GM18909 (cell line): ENCODE measurements around the gene USP24.

Source experiments
- ATAC-seq: cut with Tn5 transposase; IDR thresholded peaks from one replicate; pipeline ENCODE4 v1.9.1; 2021; ENCODE audit warnings: mild to moderate bottlenecking; ENCODE audit not compliant: unreplicated experiment, poor library complexity

Gene USP24

DNA sequence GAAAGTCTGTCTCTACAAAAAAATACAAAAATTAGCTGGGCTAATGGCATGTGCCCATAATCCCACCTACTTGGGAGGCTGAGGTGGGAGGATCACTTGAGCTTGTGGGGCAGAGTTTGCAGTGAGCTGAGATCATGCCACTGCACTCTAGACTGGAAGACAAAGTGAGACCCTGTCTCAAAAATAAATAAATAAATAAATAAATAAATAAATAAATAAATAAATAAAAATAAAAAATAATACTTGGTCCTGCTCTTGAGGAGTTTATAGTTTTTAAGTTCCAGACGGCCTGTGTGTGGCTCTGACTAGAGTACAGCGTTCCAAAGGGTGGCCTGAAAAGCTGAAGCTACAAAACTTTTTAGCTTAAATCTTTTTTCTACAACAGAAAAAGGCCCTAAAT, 140.7 kb downstream of the USP24 start:
- ATAC-seq = no peak

DNA sequence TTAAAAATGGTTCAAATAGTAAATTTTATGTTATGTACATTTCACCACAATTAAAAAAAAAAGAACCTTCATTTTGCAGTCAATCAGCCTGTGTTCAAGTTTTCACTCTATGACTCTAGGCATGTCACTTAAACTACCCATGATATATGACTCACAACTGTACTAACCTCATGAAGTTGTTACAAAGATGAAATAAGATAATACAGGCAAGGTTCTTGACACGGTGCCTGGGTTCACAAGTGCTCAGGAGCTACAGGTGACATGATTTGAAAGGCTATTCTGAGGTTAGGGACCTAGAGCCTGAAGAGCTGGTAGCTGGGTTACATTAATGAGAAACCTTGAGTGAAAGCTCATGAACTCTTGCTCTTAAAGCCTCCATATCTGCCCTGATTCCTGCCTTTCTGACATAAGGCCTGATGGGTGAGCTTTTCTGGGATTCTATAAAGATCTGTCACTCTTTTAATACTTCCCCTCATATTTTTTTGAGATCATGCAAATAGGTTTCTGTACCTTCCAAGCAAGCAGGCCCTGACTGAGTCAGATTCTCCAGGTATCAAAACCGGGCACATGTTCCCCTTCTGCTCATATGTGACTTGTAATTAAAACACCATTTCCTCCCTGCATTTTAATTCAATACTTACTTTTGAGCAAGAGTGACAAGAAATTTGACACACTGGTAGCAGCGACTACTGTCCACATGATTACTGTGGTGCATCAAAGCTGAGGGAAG, 141.8 kb downstream of the USP24 start:
- ATAC-seq = peak; percentile 71

DNA sequence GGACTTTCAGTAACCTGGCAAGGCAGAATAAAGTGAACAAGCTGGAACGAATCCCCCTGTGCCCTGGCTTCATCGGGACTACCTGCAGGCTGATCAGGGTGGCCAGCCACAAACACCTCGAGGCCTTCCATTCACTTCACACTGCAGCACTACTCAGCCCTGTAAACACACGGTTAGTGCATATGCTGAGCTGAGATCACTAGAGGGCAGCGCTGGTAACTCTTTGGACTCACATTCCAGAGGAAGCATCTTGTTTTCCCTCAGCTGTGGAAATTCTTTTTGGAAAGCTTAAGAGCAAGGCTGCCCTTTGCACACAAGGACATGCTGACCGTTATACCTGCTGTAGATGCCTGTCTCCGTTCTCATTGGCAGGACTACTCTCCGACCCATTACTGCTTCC, 143.7 kb downstream of the USP24 start:
- ATAC-seq = no peak

DNA sequence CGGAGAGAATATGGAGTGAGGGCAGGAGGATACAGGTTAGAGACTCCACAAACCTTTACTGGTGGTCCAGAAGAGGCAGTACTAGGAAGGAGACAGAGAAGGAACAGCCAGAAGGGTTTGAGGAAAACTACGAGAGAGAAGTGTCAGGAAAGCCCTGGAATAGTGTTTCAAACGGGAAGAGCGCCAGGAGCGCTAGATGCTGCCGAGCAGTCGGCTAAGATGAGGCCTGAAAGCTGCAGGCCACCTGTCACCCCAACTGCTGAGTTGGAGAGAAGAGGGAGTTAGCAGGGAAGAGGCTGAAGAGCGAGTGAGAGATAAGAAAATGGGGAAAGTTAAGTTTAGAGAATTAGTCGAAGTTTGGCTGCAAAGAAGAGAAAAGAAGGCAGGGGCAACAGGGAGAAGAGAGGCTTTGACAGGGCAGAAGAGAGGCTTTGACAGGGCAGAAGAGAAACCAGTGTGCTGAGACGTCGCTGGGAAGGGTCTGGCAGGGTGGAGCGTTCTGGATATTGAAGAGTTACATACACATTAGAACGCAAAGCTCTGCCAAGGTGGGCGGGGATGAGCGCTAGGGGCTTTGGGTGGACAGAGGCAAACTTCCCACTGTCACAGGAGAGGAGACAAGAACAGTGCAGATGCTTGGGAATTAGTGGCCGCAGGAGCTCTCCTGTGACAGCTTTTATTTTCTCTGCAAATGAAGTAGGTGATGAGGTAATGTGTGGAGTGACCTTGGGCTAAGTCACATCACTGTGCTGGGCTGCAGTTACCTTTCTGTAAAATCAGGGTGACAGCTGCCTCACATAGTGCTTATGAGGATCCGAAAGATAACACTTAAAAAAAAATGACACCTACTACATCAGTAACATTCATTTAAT, 144.6 kb downstream of the USP24 start:
- no peak for ATAC-seq

DNA sequence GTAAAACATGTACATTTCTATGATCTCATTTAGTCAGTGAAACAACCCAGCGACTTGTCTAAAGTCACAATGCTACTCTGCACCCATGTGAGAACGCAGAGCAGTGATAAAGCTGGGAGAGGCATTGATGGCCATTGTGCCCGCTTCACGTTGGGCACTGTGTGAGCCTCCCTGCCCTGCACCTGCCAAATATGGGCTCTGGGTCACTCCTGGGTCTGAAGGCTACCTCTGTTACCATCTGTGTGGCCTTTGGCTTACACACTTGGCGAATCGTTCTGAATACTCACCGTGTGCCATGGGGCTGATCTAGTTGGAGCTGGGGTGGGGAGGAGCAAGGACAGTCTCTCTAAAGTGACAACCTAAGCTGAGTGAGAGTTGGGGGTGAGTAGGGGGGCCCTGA, 145.9 kb downstream of the USP24 start:
- no peak for ATAC-seq

DNA sequence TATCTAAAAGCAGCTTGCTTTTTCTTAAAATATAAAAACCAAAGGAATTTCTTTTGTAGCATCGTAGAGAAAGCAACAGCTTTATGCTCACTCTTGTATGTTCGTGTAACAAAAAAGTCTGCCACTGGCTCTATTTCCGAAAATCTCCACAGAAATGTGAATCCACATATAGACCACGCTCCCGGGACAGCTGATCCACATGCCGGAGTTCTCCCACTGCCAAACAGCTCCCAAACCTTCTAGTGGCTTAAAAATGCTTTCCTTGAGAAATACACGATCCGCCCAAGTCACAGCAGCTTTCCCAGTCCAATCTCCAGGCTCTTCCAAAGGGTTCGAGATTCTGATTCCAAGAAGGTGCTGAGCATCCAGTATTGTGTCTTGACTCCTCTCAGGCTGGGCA, 146.5 kb downstream of the USP24 start:
- no peak for ATAC-seq

DNA sequence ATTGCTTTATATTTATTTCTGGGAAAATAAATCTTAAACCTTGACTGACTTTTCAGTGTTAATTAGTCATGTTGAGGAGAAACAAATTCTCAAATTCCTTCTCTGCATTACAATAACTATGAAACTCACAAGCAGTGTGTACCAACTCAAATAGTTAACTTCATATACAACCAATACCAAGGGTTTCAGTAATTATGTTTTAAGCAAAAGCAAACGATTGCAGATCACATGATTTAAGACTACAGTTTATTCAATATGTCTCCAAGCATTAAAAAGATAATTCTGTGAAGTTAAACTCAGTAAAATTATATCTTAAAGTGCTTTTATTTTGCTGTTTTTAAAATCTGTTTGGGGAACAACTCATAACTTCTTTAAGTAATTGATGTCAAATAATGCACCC, 147.2 kb downstream of the USP24 start:
- ATAC-seq = no peak

DNA sequence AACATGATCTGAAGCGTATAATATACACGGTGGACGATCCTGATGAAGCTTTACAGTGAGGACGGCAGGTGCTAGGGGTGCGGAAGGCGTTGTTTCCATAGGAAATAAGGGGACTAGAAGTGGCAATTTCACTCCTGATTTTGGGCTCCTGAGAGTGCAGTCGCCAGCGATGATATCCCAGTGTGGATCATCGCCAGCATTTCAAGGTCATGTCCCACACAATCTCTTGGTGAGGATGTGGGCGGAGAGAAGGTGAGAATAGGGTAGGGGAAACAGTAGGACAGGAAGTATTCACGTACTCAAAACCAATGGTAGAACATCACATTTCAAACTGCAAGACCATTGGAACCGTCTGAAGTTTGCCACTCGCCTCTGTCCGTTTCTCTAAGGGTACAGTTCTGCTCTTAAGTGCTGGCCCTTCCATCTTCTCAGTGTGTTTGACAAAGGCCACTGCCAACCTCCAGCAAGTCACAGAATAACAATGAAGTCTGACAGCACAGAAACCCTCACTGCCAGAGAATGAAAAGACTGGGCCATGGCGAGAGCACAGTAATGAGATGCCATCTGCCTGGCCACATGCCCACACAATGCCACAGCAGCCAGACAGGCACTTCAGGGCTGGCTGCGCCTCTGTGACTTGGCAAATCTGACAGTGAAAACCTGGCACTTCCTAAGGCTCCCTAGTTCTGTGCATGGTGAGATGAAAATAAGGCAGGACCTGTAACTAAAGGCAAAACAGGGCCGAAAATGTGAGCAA, 148.0 kb downstream of the USP24 start:
- ATAC-seq = no peak

DNA sequence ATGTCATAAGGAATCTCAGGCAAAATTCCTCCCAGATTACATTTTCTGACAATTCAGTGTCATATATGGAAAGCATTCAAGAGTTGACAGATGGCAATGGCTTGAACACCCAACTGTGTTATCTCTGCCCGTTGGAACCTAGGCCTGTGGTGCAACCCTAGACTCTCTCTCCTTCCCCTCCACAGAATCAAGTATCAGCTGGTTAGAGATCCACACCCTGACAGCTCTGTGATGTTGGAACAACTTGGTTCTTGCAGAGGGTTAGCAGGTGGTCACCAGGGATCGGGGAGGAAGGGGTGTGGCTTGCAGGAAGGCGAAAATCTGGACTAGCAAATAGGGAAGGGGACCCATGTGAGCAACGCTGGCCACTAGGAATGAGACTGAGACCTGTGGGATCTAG, 149.5 kb downstream of the USP24 start:
- no peak for ATAC-seq

DNA sequence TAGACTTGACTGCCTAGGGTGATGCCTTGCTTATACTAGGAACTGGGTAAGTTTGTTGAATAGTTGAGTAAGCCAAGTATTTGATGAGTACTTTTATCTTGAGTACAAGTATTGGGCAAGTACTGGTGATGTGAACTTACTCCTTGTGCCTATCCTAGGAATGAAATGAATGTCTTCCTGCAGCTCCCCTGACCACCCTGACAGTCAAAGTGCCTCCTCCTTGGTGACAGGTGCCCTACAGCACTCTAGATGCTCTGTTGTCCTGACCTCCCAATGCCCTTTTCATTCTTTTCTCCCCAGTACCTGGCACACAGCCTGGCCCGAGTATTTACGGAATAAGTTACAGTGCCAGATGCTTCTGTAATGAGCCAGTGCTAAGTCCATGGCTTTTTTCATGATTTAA, 150.3 kb downstream of the USP24 start:
- ATAC-seq = no peak

DNA sequence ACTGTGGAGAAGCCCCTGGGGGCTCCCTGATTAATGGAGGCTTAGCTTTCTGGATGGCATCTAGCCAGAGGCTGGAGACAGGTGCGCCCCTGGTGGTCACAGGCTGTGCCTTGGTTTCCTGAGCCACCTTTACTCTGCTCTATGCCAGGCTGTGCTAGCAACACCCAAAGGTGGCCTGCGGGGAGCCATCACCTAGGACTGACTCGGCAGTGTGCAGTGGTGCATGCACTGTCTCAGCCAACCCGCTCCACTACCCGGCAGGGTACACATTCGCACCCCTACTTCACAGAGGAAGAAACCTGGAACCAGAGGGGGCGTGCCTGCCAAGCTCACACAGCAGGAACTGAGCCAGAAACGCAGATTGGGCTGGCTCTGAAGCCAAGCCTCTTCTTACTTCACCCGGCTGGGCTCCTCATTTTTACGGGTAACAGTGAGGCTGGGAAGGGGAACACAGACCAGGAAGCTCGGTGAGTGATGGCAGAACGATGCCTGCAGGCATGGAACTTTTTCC, 151.0 kb downstream of the USP24 start:
- ATAC-seq = no peak

DNA sequence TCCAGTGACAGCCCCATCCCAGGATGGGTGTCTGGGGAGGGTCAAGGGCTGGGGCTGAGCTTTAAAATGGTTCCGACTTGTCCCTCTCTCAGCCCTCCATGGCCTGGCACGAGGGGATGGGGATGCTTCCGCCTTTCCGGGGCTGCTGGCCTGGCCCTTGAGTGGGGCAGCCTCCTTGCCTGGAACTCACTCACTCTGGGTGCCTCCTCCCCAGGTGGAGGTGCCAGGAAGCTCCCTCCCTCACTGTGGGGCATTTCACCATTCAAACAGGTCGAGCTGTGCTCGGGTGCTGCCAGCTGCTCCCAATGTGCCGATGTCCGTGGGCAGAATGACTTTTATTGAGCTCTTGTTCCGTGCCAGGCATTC, 151.6 kb downstream of the USP24 start:
- ATAC-seq = no peak

DNA sequence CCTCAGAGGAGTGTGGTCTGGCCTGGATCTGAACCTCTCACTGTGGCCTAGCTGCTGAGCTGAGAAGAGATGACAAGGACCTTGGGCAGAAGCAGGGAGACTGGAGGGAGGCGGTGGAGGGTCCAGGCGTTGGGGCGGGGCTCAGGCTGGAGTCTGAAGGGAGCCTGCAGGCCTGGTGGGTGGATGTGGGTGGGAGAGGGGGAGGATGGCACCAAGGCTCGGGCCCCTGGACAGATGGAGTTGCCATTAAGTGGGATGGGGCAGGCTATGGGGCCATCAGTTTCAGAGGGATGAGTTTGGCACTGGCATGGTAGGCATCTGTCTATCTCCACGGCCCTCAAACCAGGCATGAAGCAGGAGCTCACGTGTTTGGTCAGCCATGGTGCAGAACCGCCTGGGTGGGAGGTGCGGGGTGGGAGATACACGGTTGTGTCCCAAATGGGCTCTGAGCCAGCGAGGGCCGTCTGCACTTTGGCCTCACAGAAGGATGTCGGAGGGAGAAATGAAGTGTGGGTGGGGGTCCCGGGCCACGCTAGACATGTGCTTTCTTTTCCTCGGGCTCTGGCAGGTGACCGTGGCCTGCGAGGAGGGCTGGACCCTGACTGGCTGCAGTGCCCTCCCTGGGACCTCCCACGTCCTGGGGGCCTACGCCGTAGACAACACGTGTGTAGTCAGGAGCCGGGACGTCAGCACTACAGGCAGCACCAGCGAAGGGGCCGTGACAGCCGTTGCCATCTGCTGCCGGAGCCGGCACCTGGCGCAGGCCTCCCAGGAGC, 152.2 kb downstream of the USP24 start:
- no peak for ATAC-seq

DNA sequence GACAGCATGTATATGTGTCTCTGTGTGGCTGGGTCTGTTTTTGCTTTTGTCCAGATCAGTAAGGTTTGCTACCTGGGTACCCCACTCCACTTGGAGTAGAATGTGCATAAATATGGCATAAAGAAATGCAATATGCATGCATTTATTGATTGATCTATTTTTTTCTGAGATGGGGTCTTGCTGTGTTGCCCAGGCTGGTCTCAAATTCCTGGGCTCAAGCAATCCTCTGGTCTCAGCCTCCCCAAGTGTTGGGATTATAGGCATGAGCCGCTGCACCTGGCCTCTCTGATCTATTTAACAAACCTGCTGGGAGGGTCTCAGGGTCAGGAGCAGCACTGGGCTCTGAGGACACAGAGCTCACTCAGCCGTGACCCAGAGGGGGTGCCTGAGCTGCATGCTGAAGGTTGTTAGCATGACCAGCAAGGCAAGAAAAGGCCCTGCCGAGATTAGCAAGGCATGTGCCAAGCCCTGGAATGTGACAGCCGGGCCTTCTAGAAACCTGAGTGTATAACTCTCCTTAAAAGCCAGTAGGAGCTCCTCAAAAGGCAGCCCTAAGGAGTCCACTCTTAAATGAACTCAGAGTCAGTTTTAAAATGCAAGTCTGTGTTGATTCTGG, 153.3 kb downstream of the USP24 start:
- ATAC-seq = no peak

DNA sequence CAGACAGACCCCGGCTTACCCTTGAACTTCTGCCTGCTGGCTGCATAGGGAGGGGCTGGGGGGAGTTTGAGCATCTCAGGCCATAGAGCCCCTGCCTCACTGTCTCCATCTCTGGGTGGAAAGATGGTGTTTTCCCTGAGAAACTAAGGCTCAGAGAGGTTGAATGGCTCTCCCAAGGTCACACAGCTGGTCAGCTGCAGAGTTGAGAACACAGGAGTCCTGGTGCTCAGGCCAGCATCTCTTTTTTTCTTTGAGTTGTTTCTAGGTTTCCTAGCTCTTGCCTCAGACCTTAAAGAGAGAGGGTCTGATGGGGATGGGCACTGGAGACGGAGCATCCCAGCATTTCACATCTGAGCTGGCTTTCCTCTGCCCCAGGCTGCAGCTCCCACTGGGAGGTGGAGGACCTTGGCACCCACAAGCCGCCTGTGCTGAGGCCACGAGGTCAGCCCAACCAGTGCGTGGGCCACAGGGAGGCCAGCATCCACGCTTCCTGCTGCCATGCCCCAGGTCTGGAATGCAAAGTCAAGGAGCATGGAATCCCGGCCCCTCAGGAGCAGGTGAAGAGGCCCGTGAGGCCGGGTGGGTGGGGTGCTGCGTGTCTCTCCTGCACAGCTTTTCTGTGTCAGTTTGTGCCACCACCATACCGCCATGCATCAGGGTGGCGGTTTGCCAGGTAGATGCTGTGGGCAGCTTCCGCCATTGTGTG, 154.0 kb downstream of the USP24 start:
- ATAC-seq = no peak

DNA sequence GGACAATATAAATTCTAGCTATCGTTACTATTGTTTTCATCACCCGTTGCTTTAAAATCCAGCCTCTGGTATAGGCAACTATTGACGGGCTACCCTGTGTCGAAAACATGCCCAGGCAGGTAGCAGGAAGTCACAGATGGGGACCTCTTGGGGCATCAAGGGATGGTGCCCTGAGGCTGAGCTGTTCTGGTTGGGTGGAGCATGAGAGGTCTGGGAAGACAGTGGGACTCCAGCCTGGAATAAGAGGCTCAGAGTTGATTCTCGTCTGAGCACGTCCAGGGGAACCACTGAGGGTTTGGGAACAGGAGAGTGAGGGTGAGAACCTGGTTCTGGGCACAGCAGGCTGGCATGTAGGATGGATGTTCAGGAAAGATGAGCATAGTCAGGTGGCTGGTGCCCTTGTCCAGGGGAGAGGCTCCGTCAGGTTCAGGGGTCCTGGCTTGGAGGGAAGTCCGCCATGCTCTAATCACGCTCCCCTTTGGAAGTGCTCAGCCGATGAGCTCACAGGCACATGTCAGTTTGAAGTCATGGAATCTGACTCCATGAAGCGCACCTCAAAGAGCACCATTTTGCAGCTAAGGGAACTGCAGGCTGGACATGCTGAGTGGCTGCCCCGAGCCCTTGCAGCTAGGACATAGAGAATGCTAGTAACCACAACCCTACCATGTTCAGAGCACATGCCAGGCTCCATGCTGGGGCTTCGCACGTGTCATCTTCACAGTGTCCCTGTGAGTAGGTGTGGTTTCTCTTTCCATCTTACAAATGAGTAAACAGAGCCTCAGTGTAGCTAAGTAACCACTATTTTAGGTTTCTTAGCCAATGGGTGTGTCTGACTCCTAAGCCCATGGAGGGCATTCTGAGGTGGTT, 154.8 kb downstream of the USP24 start:
- ATAC-seq = peak; percentile 42

DNA sequence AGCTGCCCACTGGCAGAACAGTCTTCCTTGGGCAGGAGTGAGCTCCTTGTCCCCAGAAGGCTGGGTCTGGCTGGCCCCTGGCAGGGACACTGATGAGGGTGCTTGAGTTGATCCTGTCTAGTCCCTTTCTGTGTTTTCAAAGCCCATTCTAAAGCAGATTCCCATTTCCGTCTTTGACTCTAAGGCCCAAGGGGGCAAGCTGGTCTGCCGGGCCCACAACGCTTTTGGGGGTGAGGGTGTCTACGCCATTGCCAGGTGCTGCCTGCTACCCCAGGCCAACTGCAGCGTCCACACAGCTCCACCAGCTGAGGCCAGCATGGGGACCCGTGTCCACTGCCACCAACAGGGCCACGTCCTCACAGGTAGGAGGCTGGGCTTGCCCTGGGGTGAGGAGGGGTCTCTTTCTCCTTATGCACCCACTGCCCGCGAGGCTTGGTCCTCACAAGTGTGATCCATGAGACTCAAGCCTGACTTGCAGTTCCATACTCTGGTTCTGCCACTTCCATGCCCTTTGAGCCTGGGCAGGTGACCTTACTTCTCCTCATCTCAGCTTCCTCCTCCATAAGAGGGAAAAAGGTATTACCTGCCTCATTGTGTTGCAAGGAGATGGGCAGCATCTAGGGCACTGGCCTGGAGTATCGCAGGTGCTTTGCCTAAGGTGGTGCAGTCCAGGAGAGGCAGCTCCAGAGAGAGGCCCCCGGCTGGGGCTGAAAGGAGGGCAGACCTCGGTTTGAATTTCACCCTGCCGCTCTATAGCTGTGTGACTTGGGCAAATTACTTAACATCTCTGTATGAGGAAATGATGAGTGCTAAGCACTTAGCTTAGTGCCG, 155.6 kb downstream of the USP24 start:
- ATAC-seq = no peak
